Measurements from ENCODE around the gene VPS26A. TPM values are rescaled to one million over a fixed set of nuclear protein-coding genes. Genes with fewer than 3 reads are reported as not detected.

Gene VPS26A
- total RNA-seq, 4 donors from 2014 or later = 35.5 to 46.8 (median 37.1) TPM

- TF ChIP-seq CTCF (IDR thresholded peaks at IDR 0.05) = no peak
- no peak for ATAC-seq (ENCODE audit: low FRiP score)
- no peak for DNase-seq (ENCODE audit: low spot score)
Observed at GRCh38 chr10:69218831-69219230, 94.9 kb downstream of the VPS26A start.

DNA sequence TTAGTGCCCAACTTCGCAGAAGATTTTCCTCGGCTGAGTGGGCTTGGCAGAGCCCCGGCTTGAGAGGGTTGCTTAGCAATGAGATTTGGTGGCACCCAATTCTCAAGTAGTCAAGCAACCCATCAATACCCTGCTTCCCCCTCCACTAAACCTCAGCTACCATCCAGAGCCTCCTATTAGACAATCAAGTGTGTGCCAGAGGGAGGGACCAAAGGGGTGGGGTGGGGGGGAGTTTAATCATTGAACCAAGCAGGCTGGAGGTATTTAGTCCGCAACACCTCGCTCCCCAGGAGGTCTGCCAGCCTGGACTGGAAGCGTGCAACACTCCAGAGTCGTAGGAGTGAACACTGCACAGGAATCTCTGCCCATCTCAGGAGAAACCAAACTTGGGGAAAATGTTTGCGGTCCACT, 96.1 kb downstream of the VPS26A start, which contains the start of gene HKDC1:
Gene HKDC1, plus strand, starts transcription at position 292 of the 411 bp plus-strand sequence. Its CDS starts 104 bp downstream, at position 396.
- no peak for TF ChIP-seq CTCF (IDR thresholded peaks at IDR 0.05)
- DNase-seq (ENCODE audit: low spot score) = no peak
- peak; percentile 29 for ATAC-seq (ENCODE audit: low FRiP score)

DNA sequence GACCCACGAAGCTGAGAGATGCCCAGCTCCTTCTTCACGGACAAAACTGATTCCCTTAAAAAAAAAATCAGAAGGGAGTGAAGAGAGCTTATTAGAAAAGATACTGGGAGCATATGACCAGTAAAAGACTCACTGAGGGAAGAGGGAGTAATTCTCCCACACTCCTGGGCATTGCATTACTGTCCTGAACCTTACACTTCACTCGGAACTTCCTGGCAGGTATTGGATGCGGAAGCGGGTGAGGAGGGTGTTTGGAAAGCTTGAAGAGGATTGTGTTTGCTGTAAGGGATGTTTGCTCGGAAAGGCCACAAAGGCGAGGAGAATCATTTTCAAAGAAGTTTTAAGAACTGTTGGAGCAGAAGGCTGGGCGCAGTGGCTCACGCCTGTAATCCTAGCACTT, 96.5 kb downstream of the VPS26A start:
- no peak for TF ChIP-seq CTCF (IDR thresholded peaks at IDR 0.05)
- DNase-seq (ENCODE audit: low spot score) = no peak
- peak; percentile 39 for ATAC-seq (ENCODE audit: low FRiP score)

Small RNA genes within 50 kb of the gene (small RNA-seq; reads per million reads assigned to genes)
- gene RF00017 = not detected

Other genes starting within 250 kb of the VPS26A start
- 10 to 100 TPM; 25.4 to 39.0 (median 30.1) TPM for gene DDX50, start 222.9 kb upstream of the VPS26A start, total RNA-seq
- 100 to 1,000 TPM in 2 of 4 donors, 10 to 100 TPM in 2; 46.0 to 340 (median 92.6) TPM for gene DDX21, start 168.0 kb upstream of the VPS26A start, total RNA-seq
- gene KIFBP, start 135.4 kb upstream of the VPS26A start, total RNA-seq = 10 to 100 TPM; 25.0 to 36.4 (median 34.7) TPM
- gene SRGN, start 36.1 kb upstream of the VPS26A start, total RNA-seq = 100 to 1,000 TPM; 289 to 481 (median 419) TPM
- 10 to 100 TPM; 13.7 to 50.6 (median 22.0) TPM for gene SUPV3L1, start 56.1 kb downstream of the VPS26A start, total RNA-seq
- gene HKDC1, start 96.2 kb downstream of the VPS26A start, total RNA-seq = under 1 TPM in 2 of 4 donors, not detected in 2; 0.13 to 0.46 TPM
- 10 to 100 TPM; 38.0 to 93.2 (median 50.6) TPM for gene HK1, start 154.3 kb downstream of the VPS26A start, total RNA-seq